ENCODE measurements around the gene PGA4. TPM values are rescaled to one million over a fixed set of nuclear protein-coding genes. Genes with fewer than 3 reads are reported as not detected.
"Not testable (repeated sequence)": the region's sequence is repeated elsewhere in the genome, so short reads cannot be mapped to it uniquely, and the experiment has no call there.

Gene PGA4
- total and polyA plus RNA-seq, 3 experiments from 2014 or later, result not detected

- H3K27ac Mint-ChIP-seq; H3K4me1 Mint-ChIP-seq; DNase-seq; POLR2A ChIA-PET; H3K27me3 ChIP-seq (ENCODE audit: insufficient read depth, low read length, poor library complexity, severe bottlenecking); CTCF ChIA-PET; H3K36me3 ChIP-seq (ENCODE audit: insufficient read depth, low read length); H3K4me3 Mint-ChIP-seq; H3K9me3 Mint-ChIP-seq; H3K4me1 ChIP-seq (ENCODE audit: insufficient read depth, low read length); H3K27ac ChIP-seq (ENCODE audit: low read depth, low read length); H3K36me3 Mint-ChIP-seq; H3K27me3 Mint-ChIP-seq; H3K4me3 ChIP-seq (ENCODE audit: low read length); H3K9me3 ChIP-seq (ENCODE audit: low read length): not testable (repeated sequence)
Observed at GRCh38 chr11:61210629-61211028, 11.5 kb upstream of the PGA4 start.

GRCh38 chr11:61211327-61211952 is 10.7 kb upstream of the PGA4 start:
- H3K9me3 Mint-ChIP-seq; H3K36me3 ChIP-seq (ENCODE audit: insufficient read depth, low read length); H3K27me3 Mint-ChIP-seq; H3K27ac Mint-ChIP-seq; POLR2A ChIA-PET; H3K9me3 ChIP-seq (ENCODE audit: low read length); H3K4me3 Mint-ChIP-seq; H3K27me3 ChIP-seq (ENCODE audit: insufficient read depth, low read length, poor library complexity, severe bottlenecking); H3K4me3 ChIP-seq (ENCODE audit: low read length); CTCF ChIA-PET; DNase-seq; H3K4me1 ChIP-seq (ENCODE audit: insufficient read depth, low read length); H3K36me3 Mint-ChIP-seq; H3K4me1 Mint-ChIP-seq; H3K27ac ChIP-seq (ENCODE audit: low read depth, low read length): not testable (repeated sequence)

GRCh38 chr11:61212202-61212601 is 9.9 kb upstream of the PGA4 start:
- H3K9me3 Mint-ChIP-seq; H3K4me3 Mint-ChIP-seq; H3K4me1 Mint-ChIP-seq; POLR2A ChIA-PET; H3K27ac ChIP-seq (ENCODE audit: low read depth, low read length); H3K36me3 ChIP-seq (ENCODE audit: insufficient read depth, low read length); DNase-seq; H3K27me3 ChIP-seq (ENCODE audit: insufficient read depth, low read length, poor library complexity, severe bottlenecking); H3K9me3 ChIP-seq (ENCODE audit: low read length); H3K4me1 ChIP-seq (ENCODE audit: insufficient read depth, low read length); CTCF ChIA-PET; H3K4me3 ChIP-seq (ENCODE audit: low read length); H3K36me3 Mint-ChIP-seq; H3K27ac Mint-ChIP-seq; H3K27me3 Mint-ChIP-seq: not testable (repeated sequence)

- H3K36me3 ChIP-seq (ENCODE audit: insufficient read depth, low read length); H3K27ac ChIP-seq (ENCODE audit: low read depth, low read length); H3K27ac Mint-ChIP-seq; H3K4me3 ChIP-seq (ENCODE audit: low read length); H3K4me3 Mint-ChIP-seq; CTCF ChIA-PET; H3K4me1 Mint-ChIP-seq; POLR2A ChIA-PET; H3K27me3 ChIP-seq (ENCODE audit: insufficient read depth, low read length, poor library complexity, severe bottlenecking); DNase-seq; H3K4me1 ChIP-seq (ENCODE audit: insufficient read depth, low read length); H3K9me3 ChIP-seq (ENCODE audit: low read length); H3K27me3 Mint-ChIP-seq; H3K36me3 Mint-ChIP-seq; H3K9me3 Mint-ChIP-seq: not testable (repeated sequence)
Observed at GRCh38 chr11:61213711-61214324, 8.3 kb upstream of the PGA4 start.

- CTCF ChIA-PET; H3K9me3 ChIP-seq (ENCODE audit: low read length); H3K27me3 ChIP-seq (ENCODE audit: insufficient read depth, low read length, poor library complexity, severe bottlenecking); H3K36me3 Mint-ChIP-seq; H3K4me1 Mint-ChIP-seq; H3K27me3 Mint-ChIP-seq; H3K27ac ChIP-seq (ENCODE audit: low read depth, low read length); DNase-seq; H3K36me3 ChIP-seq (ENCODE audit: insufficient read depth, low read length); H3K27ac Mint-ChIP-seq; H3K9me3 Mint-ChIP-seq; H3K4me3 ChIP-seq (ENCODE audit: low read length); H3K4me1 ChIP-seq (ENCODE audit: insufficient read depth, low read length); POLR2A ChIA-PET; H3K4me3 Mint-ChIP-seq: not testable (repeated sequence)
Observed at GRCh38 chr11:61218306-61218705, 3.8 kb upstream of the PGA4 start.

GRCh38 chr11:61219016-61219415 is 3.1 kb upstream of the PGA4 start:
- CTCF ChIA-PET; H3K27ac ChIP-seq (ENCODE audit: low read depth, low read length); H3K9me3 Mint-ChIP-seq; DNase-seq; H3K27me3 ChIP-seq (ENCODE audit: insufficient read depth, low read length, poor library complexity, severe bottlenecking); H3K36me3 ChIP-seq (ENCODE audit: insufficient read depth, low read length); H3K4me3 ChIP-seq (ENCODE audit: low read length); POLR2A ChIA-PET; H3K4me1 Mint-ChIP-seq; H3K27me3 Mint-ChIP-seq; H3K36me3 Mint-ChIP-seq; H3K4me1 ChIP-seq (ENCODE audit: insufficient read depth, low read length); H3K4me3 Mint-ChIP-seq; H3K9me3 ChIP-seq (ENCODE audit: low read length); H3K27ac Mint-ChIP-seq: not testable (repeated sequence)

- H3K9me3 Mint-ChIP-seq; H3K4me1 Mint-ChIP-seq; H3K36me3 Mint-ChIP-seq; CTCF ChIA-PET; H3K4me1 ChIP-seq (ENCODE audit: insufficient read depth, low read length); H3K27me3 Mint-ChIP-seq; H3K4me3 Mint-ChIP-seq; H3K27ac ChIP-seq (ENCODE audit: low read depth, low read length); H3K27me3 ChIP-seq (ENCODE audit: insufficient read depth, low read length, poor library complexity, severe bottlenecking); H3K27ac Mint-ChIP-seq; H3K9me3 ChIP-seq (ENCODE audit: low read length); DNase-seq; H3K4me3 ChIP-seq (ENCODE audit: low read length); H3K36me3 ChIP-seq (ENCODE audit: insufficient read depth, low read length); POLR2A ChIA-PET: not testable (repeated sequence)
Observed at GRCh38 chr11:61222692-61223091, 545 bp downstream of the PGA4 start.

- H3K27me3 Mint-ChIP-seq, H3K36me3 Mint-ChIP-seq, POLR2A ChIA-PET: not testable (repeated sequence)
Observed at GRCh38 chr11:61226457-61227137, 4.5 kb downstream of the PGA4 start.

More at GRCh38 chr11:61226457-61227137, 4.5 kb downstream of the PGA4 start:
- H3K9me3 Mint-ChIP-seq; CTCF ChIA-PET; H3K27ac Mint-ChIP-seq; H3K4me1 ChIP-seq (ENCODE audit: insufficient read depth, low read length); H3K27me3 ChIP-seq (ENCODE audit: insufficient read depth, low read length, poor library complexity, severe bottlenecking); H3K4me3 Mint-ChIP-seq; H3K9me3 ChIP-seq (ENCODE audit: low read length); H3K36me3 ChIP-seq (ENCODE audit: insufficient read depth, low read length); H3K4me1 Mint-ChIP-seq; DNase-seq; H3K4me3 ChIP-seq (ENCODE audit: low read length); H3K27ac ChIP-seq (ENCODE audit: low read depth, low read length): not testable (repeated sequence)

Data from CD8-positive, alpha-beta memory T cell (primary cell).